Activated B cell treated with CpG ODN at 0.5 μM for 24 hours (primary cell): ENCODE measurements around the gene DNMT3B. TPM values are rescaled to one million over a fixed set of nuclear protein-coding genes. Genes with fewer than 3 reads are reported as not detected.
"Not testable (repeated sequence)": the region's sequence is repeated elsewhere in the genome, so short reads cannot be mapped to it uniquely, and the experiment has no call there.

Source experiments
- ATAC-seq: fragments of 200-7000 bp; cut with Tn5 transposase; one replicate; pipeline ENCODE4 v1.10.0; 2021; ENCODE audit warnings: low read depth, mild to moderate bottlenecking, moderate library complexity
- CTCF ChIA-PET: fragments of 350-600 bp; sonication (Branson Sonifier 250); formaldehyde crosslinking; loops from one replicate; lab custom pipeline; 2021; ENCODE audit warnings: antibody characterized with exemption; lab: Charles Lee
- POLR2A ChIA-PET: fragments of 350-600 bp; sonication (Branson Sonifier 250); formaldehyde crosslinking; loops from one replicate; lab custom pipeline; 2021; ENCODE audit warnings: antibody characterized with exemption; lab: Charles Lee
- DNase-seq: peaks from one replicate; pipeline ENCODE4 v3.0.0; 2022
- H3K27ac Mint-ChIP-seq: one replicate; pipeline ENCODE4 v1.8.0; 2020; ENCODE audit warnings: mixed read lengths
- H3K27me3 Mint-ChIP-seq: one replicate; pipeline ENCODE4 v1.8.0; 2021; ENCODE audit warnings: mixed read lengths
- H3K36me3 Mint-ChIP-seq: one replicate; pipeline ENCODE4 v1.8.0; 2021; ENCODE audit warnings: low read depth, mixed read lengths
- H3K4me1 Mint-ChIP-seq: one replicate; pipeline ENCODE4 v1.8.0; 2021; ENCODE audit warnings: mixed read lengths
- H3K4me3 Mint-ChIP-seq: one replicate; pipeline ENCODE4 v1.8.0; 2020; ENCODE audit warnings: mild to moderate bottlenecking, mixed read lengths
- H3K9me3 Mint-ChIP-seq: one replicate; pipeline ENCODE4 v1.8.0; 2020; ENCODE audit warnings: mixed read lengths
- CTCF ChIP-seq: fragments of 200-600 bp; IDR thresholded peaks from one replicate; pipeline ENCODE4 v1.8.0; 2022; ENCODE audit warnings: antibody characterized with exemption, mild to moderate bottlenecking
- intact Hi-C: fragments of 100-400 bp; cut with micrococcal nuclease; formaldehyde crosslinking; loops from one replicate; pipeline ENCODE4 v1.15.1; 2024
- total RNA-seq: library from RNA; stranded (reverse); gene quantifications from 2 replicates; pipeline ENCODE4 v1.2.3, GENCODE V29; 2022

DNMT3B gene
- total RNA-seq, 1 donor from 2014 or later: 0.20 TPM

GRCh38 chr20:32763202-32764004, 1.2 kb downstream of the DNMT3B start:
- no peak overlapping the region for H3K27ac Mint-ChIP-seq

DNA sequence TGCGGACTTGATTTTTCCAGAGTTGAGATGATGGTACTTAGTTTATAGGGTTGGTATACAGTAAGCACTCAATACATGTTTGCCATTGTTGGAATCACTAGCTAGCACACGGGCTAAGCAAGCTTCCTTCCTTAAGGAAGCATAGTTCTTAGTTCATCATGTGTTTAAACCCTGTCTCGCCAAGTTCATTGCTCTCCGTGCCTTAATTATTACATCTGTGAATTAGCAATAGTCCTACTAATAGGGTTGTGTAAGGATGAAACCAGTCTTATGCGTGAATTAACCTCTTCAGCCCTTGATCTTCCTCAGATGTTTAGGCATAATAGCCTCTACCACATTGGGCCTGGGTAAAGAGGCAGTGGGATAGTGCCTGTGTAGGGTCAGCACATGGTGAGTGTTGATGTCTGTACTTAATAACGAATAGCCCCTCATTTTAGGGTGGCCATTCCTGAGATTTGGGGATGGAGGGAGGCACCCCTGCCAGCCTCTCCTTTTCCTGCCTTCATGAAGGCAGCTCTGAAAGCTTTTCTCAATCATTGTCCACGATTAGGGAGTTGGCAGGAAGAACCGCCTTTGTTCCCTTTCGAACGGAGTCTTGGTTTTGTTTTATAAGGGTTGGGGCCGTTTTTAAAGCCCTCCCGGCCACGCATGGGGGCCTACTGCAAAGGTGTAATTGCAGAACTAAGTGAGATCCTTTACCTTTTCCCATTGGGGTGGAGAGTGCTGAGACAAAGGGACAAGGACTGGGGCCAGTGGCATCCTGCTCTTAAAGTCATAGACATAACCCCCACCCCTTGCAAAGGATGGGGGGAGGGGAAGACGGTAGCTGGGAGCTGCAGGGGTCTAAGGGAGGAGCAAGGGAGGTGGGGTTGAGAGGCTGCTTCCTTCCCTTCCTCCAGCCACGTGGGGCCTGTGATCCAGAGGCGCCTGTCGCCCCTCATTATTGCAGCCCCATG, 2.1 kb downstream of the DNMT3B start:
- DNase-seq (no peak), ATAC-seq (no peak)
- peaks cover 2% of the 10 kb centered on the region for H3K27me3 Mint-ChIP-seq
- CTCF ChIA-PET: interaction anchor here (2.0 to 2.1 kb wide), 2 partner anchors 14 to 21 kb away, joined by 9 read pairs; partner anchors contain the start of gene COMMD7
- H3K36me3 Mint-ChIP-seq: peaks cover 1% of the 10 kb centered on the region
- H3K4me1 Mint-ChIP-seq: peaks cover 17% of the 10 kb centered on the region
- no peaks in the 10 kb centered on the region for H3K9me3 Mint-ChIP-seq
- intact Hi-C loops: no loop called here
- H3K4me3 Mint-ChIP-seq: peak overlapping the region; percentile 86
- POLR2A ChIA-PET: interaction anchor here (2.7 kb wide), 1 partner anchor 21 kb away, joined by 23 read pairs; the partner anchor contains the start of gene COMMD7
- H3K27ac Mint-ChIP-seq: no peak overlapping the region
- TF ChIP-seq CTCF: no peak

More at GRCh38 chr20:32763202-32764004, 1.2 kb downstream of the DNMT3B start:
- TF ChIP-seq CTCF: no peak
- intact Hi-C loops: no loop called here
- peak; percentile 30 for DNase-seq
- Mint-ChIP-seq H3K36me3 (peaks cover 1% of the 10 kb centered on the region), H3K4me1 (peaks cover 17% of the 10 kb centered on the region), H3K9me3 (no peaks in the 10 kb centered on the region), H3K4me3 (peak overlapping the region; percentile 86), H3K27me3 (peaks cover 2% of the 10 kb centered on the region)
- ChIA-PET CTCF (interaction anchor here (2.0 to 2.1 kb wide), 2 partner anchors 15 to 20 kb away, joined by 9 read pairs; partner anchors contain the start of gene COMMD7), POLR2A (interaction anchor here (2.7 kb wide), 1 partner anchor 20 kb away, joined by 23 read pairs; the partner anchor contains the start of gene COMMD7)
- peak; percentile 29 for ATAC-seq

DNA sequence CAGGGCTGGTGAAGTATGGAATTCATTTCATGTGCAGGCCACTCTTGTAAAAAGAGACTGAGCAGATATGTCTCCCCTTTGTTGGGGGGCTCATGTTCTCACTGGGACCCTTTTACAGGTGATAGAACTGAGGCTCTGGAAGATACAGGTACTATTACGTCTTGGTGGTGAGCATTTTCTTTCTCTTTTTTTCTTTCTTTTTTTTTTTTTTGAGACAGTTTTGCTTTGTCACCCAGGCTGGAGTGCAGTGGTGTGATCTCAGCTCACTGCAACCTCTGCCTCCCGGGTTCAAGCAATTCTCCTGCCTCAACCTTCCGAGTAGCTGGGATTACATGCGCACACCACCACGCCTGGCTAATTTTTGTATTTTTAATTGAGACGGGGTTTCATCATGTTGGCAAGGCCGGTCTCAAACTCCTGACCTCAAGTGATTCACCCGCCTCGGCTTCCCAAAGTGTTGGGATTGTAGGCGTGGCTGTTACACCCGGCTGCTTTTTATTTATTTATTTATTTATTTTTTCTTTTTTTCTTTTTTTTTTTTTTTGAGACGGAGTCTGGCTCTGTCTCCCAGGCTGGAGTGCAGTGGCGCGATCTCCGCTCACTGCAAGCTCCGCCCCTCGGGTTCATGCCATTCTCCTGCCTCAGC, 3.2 kb downstream of the DNMT3B start:
- CTCF ChIA-PET, intact Hi-C loops, ATAC-seq, POLR2A ChIA-PET, DNase-seq, H3K27me3 Mint-ChIP-seq, H3K27ac Mint-ChIP-seq, H3K4me3 Mint-ChIP-seq, H3K36me3 Mint-ChIP-seq, H3K9me3 Mint-ChIP-seq: not testable (repeated sequence)
- H3K4me1 Mint-ChIP-seq: peaks cover 17% of the 10 kb centered on the region

DNA sequence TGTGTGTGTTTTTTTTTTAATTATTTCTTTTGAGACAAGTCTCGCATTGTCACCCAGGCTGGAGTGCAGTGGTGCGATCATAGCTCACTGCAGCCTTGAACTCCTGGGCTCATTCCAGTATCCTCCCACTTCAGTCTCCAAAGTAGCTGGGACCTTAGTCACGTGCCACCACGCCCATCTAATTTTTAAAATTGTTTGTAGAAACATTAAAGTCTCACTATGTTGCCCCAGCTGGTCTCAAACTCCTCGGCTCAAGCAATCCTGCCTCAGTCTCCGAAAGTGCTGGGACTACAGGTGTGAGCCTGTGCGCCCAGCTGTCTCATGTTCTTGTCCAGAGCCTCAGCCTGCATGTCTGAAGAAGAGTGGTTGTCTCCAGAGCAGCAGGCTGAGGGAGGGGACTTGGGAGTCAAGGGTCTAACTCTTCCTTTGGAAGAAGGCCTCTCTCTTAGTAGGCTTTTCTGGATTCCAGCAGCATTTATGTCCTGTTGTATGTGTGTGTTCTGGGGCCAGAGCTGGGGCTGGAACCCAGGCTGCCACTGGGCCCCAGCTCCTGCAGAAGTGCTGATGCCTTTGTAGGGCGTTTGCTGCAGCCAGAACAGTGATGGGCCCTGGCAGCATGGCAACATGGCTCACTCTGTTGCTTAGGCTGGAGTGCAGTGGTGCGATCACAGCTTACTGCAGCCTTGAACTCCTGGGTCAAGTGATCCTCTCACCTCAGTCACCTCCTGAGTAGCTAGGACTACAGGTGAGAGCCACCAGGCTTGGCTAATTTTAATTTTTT, 5.4 kb downstream of the DNMT3B start:
- Mint-ChIP-seq H3K4me1 (peaks cover 10% of the 10 kb centered on the region), H3K36me3 (peaks cover 1% of the 10 kb centered on the region), H3K27me3 (peaks cover 2% of the 10 kb centered on the region), H3K27ac (no peak overlapping the region), H3K4me3 (no peak overlapping the region), H3K9me3 (no peaks in the 10 kb centered on the region)
- ATAC-seq (no peak), DNase-seq (no peak)
- POLR2A ChIA-PET: interaction anchor here (0.7 kb wide), 1 partner anchor 192 kb away, joined by 5 read pairs; no protein-coding TSS in a partner anchor
- intact Hi-C loops: no loop called here
- CTCF ChIA-PET: no interaction called here
- TF ChIP-seq CTCF: no peak
